Subcutaneous adipose tissue (tissue), 4 donors: ENCODE data around the gene EXOSC5. TPM values are rescaled to one million over a fixed set of nuclear protein-coding genes. Genes with fewer than 3 reads are reported as not detected.

Experiments
- total RNA-seq, 4 donors: library from RNA; depleted of rRNA; stranded (reverse); fragments of >200 nt; gene quantifications; one replicate each; pipeline ENCODE4 v1.1.0, GENCODE V29; 2016
- TF ChIP-seq, protein P1 (sequence below): fragments of 450-650 bp; IDR thresholded peaks from one replicate; pipeline ENCODE4 v1.5.1; 2016; ENCODE audit warnings: low read depth, mild to moderate bottlenecking, control low read depth, antibody characterized with exemption, moderate library complexity

The EXOSC5 gene
- total RNA-seq, 4 donors from 2014 or later: 10.9 to 20.5 (median 17.1) TPM

DNA sequence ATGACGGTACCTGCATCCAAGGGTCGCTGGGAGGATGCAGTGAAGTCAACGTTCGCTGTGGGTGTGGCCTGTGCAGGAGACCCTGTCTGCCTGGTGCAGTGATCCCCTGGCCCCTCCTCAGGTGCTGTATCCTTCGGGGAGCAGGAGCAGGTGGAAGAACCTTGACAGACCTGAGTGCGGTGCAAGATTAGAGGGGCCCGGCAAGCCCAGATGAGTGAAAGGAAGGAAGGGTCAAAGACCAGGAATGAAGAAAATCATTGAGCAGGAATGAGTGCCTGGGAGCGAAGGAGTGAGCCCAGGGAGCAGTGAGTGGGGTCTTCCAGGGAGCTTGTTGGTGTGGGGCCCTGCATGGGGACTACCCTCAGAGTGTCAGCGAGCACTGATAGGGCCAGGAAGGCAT is 17.3 kb upstream of the EXOSC5 start:
- TF ChIP-seq, protein P1, sequence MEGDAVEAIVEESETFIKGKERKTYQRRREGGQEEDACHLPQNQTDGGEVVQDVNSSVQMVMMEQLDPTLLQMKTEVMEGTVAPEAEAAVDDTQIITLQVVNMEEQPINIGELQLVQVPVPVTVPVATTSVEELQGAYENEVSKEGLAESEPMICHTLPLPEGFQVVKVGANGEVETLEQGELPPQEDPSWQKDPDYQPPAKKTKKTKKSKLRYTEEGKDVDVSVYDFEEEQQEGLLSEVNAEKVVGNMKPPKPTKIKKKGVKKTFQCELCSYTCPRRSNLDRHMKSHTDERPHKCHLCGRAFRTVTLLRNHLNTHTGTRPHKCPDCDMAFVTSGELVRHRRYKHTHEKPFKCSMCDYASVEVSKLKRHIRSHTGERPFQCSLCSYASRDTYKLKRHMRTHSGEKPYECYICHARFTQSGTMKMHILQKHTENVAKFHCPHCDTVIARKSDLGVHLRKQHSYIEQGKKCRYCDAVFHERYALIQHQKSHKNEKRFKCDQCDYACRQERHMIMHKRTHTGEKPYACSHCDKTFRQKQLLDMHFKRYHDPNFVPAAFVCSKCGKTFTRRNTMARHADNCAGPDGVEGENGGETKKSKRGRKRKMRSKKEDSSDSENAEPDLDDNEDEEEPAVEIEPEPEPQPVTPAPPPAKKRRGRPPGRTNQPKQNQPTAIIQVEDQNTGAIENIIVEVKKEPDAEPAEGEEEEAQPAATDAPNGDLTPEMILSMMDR: no peak

DNA sequence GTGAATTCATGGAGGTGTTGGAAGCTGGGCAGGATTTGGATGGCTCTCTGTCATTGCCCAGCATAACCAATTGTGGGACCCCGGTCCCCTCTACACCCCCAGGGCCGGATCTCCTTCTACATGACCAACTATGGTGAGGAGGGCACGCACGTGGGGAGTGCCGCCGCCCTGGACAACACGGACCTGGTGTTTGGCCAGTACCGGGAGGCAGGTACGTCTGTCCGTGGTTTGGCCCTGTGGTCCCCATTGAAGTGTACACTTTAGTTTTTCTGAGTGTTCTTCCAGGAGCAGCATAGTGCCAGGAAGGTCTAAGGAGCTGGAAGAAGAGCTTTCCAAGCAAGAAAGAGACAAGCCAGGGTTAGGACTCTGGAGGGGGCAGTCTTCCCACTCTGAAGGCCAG is 16.8 kb upstream of the EXOSC5 start:
- TF ChIP-seq, protein P1: no peak

DNA sequence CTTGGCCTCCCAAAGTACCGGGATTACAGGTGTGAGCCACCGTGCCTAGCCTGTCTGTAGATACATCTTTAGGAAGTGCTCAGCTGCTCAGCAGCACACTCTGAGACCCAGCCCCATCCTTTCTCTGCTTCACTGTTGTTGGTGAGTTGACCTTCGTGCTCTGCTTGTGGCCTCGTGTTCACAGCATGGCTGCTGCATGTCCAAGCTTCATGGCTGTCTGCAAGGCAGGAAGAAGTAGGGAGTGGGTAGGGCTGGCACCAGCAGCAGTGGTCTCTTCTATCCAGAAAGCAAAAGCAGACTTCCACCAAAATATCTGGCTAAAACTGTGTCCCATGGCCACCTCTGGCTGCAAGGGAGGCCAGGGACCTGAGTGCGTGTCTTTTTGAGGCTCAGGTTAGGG is 15.8 kb upstream of the EXOSC5 start:
- TF ChIP-seq, protein P1: no peak

DNA sequence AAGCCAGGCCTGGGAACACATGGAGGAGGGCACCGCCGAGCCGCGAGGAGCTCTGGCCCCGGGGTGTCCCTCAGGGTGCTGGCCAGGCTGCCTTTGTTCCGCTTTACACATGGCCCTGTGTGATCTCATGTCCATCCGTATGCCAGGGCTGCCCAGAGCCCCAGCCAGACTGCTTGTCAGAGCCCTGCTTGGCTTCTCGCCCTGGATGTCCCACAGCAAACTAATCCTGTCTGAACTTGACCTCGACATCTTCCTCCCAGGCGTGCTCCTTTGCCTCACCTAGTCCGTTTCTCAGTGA is 14.8 kb upstream of the EXOSC5 start:
- TF ChIP-seq, protein P1: no peak

DNA sequence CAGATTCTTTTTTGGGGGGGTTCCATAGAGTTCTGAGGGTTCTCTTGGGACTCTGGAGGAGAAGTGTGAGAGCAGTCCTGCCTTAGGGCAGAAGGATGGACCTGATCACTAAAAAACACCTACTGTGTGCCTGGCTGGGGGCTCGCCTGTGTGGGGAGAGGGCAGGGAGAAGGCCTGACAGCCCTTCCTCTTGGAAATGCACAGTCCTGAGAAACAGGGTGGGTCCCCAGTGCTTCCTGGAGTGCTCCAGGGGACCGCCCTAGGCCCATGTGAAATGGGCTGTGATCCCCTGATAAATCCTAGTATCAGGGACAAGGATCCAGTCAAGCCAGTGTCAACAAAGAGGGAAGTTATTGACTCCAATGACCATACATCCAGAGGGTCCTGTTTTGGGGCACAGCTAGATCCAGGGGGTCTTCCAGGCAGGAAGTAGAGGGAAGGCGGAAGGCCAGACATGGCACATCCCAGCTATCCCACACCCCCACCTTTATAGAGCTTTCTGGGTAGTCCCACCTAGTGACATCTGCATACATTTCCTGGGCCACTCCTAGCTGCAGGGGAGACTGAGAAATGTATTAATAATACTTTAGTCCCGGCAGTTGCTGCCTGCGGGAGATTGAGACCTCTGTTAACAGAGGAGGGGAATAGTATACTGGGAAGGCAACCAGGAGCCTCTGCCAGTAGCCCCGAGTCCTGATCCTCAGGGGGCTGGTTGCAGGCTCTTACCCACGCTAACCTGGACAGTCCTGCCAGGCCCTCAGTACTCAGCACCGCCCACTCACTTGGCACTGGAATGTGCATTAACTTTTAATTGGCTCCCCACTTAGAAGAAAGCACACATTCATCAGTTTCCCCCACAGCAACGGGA is 14.2 kb upstream of the EXOSC5 start:
- TF ChIP-seq, protein P1: no peak

DNA sequence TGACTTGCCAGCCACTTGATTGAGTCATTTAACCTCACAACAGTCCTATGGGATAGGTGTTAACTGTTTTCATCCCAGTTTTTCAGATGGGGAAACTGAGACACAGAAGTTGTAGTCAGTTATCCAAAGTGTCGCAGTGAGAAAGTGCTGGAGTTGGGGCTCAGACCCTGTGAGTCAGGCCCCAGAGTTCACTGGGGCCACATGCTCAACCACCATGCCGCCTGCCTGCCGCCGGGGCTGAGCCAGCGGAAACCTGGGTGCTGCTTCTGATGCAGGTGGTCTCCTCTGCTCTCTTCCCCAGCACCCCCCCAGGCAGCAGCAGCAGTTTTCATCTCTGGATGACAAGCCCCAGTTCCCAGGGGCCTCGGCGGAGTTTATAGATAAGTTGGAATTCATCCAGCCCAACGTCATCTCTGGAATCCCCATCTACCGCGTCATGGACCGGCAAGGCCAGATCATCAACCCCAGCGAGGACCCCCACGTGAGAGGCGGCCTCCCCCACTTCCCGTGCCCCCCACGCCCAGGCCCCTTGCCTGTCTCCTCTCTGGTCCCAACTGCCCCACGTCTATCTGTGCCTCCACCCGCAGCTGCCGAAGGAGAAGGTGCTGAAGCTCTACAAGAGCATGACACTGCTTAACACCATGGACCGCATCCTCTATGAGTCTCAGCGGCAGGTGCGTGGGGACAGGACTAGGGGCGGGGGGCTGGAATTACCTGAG is 13.3 kb upstream of the EXOSC5 start:
- TF ChIP-seq, protein P1: no peak

DNA sequence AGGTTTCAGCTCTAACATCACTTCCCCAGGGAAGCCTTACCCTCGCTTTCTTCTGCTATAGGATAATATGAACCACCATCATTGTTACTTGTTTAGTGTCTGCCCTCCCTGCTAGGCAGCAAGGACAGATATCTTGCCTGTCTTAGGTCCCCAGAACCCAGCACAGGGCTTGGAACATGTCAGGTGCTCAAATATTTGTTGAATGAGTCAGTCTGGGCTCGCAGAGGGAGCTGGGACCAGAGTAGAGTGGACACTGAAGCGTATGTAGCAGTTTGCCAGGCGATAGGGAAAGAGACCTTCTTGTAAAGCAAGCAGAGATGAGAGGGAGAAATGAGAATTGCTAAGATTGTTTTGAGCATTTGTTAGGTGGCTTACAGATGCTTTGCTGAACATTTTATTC is 12.1 kb upstream of the EXOSC5 start:
- TF ChIP-seq, protein P1: no peak
